NCI-H1930 (cell line): Measurements from ENCODE around the gene MLF2.
"Not testable (repeated sequence)": the region's sequence is repeated elsewhere in the genome, so short reads cannot be mapped to it uniquely, and the experiment has no call there.

ENCODE experiments used
- DNase-seq, 2 experiments: peaks; one replicate each; lab custom pipeline; 2025; lab: John Stamatoyannopoulos, UW

The MLF2 gene

DNA sequence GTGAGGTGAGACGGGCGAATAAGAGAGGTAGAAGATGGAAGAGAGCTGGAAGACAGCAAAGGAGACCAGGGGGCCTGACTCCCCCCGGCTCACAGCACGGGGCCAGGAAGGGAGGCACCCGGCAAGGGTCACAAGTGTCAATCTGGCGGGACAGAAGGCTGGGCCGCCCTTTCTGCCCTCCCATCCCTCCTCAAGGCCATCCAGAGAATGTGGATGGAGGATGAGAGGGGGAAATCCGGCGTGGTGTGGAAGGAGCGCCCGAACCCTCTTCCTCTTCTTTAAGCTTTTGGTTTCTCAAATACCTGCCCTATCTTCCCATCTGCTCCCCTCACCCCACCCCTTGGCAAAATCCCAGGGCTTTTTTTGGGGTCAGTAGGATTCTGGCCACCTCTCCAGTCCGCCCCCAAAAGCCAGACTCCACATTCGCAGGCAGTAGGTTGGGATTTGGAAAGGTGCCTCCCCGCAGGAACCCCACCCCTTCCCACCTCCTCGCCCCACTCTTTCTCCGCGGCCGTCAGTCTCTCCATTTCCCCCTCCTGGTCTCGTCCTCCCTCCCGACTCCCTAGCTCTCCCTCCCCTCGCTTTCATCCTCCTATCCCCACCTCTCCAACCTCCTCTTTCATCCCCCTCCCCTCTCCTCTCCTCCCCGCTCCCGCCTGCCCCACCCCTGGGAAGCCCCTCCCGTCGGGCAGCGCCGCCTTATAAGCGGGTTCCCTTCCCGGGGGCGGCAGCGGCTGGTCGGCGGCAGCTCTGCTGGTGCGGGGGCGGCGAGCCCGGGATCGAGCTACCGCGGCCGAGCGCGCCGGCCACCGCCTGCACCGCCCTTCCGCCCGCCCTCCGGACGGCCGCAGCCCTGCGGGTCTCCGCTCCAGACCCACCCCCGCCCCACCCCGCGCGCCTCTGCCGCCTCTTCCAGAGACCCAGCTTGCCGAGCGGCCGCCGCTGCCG, 13.0 kb upstream of the MLF2 start, which contains the start of gene PTMS:
Gene PTMS (plus strand): TSS at position 730 of the 948 bp plus-strand sequence. CDS start 343 bp downstream, outside the sequence.
- DNase-seq, result peak; percentile 80 to 81

DNA sequence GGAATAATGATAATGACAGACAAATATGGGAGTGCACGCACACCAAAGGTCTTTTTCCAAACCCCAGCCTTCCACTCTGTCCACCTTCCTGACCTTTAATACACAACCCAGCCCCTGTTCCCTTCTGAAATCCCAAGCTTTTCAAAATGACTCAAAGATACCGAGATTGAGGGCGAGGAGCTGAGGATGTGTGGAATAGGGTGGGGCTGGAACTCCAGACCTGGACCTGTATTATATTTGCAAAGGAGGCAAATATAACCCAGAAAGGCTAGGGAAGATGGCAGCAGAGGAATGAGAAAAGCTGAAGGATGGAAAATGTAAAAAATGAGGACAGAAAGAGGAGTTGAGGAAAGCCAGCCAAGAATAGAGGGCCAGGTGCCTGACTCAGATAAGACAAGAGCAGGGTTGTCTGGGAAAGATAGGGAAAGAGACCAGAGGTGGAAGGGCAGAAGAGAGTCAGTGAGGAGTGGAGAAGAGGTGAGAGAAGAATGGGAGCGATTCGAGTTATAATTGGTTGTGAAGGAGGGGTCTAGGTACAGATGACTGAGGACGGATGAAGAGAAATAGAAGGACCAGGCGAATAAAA, 12.2 kb upstream of the MLF2 start:
- DNase-seq, result no peak

DNA sequence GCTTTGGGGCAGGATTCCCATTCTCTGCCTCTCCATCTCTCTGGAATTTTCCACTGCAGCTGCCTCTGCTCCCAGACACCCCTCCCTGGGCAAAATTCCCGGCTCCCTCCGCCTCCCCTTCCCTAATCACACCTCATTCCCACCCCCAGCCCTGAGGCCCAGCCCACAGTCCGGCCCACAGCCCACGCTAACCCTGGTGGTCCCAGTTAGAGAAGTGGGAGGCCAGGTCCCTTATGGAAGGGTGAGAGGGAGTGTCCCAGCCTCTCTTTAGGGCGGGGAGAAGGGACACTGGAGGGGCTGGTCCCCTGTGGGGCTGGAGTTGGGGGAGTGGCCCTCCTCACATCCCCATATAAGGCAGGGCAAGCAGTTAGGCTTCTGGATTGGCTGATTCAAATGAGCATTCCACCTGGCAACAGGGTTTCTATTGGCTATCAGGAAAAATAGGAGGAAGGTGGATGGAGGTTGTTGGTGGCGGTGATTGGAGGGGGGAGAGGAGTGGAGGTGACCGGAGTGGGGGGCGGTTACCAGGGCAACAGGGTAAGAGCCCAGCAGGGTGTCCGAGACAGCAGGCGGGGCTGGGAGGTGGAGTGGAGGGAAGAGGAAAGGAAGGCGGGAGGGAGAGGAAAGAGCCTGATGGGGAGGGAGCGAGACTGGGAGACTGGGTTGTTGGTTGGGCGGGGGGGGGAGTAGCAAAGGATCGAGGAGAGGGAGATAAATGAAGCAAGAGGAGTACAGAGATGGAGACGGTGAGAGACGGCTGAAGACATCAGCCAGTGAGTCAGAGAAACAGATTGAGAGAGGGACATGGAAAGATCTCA, 11.3 kb upstream of the MLF2 start:
- DNase-seq, result peak; percentile 98 to 99

DNA sequence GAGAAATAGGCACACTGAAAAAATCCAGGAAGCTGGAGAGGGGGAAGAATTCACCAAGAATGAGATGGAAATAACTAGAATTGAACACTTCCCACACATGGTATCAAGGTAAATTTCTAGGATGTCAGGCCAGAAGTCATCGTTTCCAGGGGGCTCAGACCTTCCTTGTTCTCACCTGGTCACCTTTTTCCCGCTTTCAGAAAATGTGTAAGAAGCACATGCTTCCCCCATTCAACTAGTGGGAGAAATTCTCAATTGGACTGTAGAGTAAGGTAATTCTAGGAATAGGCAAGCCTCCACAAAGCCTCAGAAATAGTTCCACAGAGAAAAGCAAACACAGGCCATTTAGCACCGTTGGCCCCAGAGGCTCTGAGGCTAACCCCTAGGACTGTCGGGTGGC, 10.4 kb upstream of the MLF2 start:
- DNase-seq, result no peak

DNA sequence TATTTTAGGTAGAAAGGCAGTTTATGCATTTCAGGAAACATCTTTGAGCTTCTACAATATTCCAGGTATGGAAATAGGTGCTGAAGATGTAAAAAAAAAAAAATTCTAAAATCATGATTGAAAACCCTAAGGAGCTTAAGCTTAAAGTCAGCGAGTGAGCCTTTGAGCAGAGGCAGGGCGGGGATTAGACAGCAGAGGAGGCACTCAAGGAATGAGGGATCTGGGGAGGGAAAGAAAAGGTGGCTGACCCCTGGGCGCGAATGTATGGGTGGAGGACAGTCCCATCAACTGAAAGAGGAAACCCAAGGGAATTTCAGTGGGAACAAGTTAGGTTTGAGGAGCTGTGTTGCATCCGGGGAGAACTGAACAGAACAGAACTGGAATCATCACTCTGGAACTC, 6.8 kb upstream of the MLF2 start:
- DNase-seq, result no peak

DNA sequence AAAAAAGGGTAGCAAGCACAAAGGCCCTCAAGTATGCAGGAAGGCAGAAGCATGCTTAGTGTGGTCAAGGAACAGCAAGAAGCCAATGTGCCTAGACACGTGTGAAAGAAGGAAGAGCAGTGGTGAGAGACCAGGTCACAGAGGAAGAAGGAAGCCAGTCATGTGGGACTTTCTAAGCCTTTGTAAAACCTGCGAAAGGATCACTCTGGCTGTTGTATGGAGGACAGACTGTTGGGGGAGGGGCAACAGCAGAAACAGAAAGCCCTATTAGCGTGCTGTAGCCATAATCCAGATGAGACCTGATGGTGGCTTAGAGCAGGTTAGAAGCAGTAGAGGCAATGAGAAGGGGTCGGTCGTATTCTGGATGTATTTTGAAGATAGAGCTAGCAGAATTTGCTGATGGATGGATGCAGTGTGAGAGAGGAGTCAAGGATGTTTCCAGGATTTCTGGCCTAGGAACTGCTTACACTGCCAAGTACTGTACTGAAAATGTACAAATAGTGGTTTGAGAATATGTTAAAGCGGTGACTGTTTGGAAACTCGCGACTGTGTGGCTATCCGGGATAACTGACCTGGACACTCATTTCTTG, 5.7 kb upstream of the MLF2 start:
- DNase-seq, result no peak

DNA sequence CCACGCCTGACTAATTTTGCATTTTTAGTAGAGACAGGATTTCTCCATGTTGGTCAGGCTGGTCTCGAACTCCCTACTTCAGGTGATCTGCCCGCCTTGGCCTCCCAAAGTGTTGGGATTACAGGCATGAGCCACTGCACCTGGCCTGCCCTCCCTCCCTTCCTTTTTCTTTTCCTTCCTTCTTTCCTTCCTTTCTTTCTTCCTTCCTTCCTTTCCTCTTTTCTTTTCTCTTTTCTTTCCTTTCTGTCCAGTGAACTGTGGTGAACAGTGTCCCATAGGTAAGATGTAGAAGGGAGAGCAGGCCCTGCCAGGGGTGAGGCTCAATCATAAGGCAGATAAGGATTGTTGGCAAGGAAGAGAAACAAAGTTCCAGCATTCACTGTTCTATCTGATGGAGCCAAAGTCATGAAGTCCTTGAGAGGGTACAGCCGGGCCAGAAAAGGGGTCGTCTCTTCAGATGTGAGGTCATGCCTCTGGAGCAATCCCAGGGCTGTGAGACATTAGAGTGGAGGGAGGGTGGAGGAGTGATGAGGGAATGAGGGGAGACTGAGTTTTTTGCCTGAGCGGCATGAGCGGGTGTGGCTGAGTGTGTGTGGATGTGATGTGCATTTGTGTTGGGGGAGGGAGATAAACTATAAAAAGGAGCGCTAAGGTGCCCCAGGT, 4.2 kb upstream of the MLF2 start:
- DNase-seq, result no peak

DNA sequence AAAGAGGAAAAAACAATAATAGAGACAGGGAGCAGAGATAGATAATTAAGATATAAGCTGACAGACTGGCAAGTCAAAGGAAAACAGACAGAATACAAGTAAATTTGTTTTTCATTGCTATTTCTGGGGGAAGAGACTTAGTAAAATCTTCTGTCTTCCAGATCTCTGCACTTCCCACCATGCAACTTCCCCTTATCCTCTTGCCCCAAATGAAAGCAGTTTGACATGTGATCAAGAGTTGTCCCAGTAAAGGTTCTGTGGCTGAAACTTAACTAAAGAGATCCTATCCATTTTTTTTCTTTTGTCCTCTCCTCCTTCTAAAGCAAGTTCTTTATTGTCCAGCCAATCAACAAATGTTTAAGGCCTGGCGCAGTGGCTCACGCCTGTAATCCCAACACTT, 1.5 kb upstream of the MLF2 start:
- no peak for DNase-seq

DNA sequence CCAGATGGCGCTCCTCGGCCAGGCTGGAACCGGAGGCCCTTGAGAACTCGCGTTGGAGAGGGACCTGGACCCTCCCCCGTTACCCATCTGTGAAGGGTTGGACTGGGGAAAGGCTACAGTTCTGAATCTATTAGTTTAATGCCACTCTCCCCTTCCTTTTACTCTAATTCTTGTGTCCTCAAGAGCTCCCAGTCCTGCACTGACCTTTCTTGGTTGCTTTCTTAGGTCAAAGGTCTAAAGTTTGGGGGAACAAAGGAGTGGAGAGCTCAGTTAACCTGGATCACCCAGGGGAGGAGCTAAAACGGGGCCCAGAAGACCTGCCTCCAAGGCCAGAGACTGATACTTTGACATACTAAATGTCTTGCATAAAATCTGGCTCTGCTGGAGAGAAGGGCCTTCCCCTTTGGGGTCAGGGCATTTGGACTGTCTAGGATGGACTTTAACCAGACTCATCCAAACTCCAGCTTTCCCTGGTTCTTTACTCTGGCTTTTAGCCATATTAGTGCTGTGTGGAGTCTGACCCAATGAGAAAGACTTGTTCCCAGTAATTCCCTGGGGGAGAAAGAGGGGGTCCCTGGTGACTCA, 923 bp upstream of the MLF2 start:
- DNase-seq, result no peak

DNA sequence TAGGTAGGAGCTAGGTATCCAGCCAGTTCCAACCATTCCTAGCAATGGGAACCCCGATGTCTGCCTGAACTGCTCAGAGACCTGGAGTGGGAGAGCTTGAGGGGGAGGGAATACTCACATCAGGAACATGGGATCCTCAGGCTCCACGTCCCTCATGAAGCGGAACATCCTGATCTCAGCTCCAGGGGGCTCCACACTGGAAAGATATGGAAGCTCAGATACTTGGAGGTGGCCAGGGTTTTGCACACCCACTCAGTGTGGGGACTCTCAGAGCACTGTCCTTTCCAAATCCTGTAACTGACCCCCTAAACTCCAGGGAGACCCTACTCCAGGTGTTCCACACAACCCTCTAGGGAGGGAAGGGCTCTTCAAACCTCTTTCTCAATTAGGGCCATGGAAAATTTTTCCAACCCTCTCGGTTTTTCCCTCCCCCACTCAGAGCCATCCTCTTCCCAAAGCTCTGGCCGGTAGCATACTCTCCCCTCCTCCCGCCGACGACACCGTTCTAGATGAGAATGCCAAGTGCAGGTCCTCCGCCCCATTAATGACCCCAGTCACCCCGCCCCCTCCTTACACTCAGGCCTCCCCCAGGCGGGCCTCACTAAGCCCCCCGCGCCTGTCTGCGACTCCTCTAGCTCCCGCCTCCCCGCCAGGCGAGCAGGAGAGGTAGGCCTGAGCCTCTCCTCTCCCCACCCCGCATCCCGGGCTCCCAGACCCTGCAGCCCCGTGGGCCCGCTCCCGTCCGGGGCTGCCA, 597 bp downstream of the MLF2 start:
- DNase-seq, result peak in 1 of 2 experiments; percentile 26

DNA sequence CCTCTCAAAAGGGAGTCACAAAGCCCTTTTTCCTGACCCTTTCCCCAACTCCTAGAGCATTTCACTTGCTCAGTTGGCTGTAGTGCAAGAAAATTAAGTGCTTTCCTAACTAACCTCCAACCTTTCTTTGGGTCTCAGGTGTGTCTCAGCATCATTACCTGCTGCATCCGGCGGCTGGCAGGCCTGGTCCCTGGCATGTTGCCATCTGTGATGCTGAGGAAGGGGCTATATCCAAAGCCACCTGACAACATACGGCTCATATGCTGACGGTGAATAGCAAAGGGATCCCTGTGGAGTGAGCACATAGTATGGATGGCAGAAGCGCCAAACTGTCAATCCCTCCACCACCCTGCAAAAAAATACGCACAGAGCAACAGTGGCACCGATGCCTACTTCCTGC, 1.2 kb downstream of the MLF2 start:
- DNase-seq, result no peak

DNA sequence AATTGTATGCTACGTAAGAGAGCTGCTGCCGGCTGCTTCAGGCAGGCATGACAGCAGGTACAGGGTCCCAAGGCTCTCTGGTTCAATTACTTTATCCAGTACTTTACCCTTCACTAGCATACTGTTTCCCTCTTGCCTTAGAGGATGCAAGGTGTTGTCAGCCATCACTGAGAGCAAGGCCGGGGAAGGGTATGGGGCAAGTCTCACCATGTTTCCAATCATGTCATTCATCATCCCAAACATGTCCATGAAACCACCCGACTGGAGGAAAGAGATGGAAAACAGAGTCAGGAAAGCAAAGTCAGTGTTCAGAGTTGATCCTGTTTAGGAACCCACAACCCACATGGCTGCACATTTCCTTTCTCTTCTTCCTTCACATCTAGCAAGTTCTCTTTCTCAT, 2.4 kb downstream of the MLF2 start:
- DNase-seq, result no peak

DNA sequence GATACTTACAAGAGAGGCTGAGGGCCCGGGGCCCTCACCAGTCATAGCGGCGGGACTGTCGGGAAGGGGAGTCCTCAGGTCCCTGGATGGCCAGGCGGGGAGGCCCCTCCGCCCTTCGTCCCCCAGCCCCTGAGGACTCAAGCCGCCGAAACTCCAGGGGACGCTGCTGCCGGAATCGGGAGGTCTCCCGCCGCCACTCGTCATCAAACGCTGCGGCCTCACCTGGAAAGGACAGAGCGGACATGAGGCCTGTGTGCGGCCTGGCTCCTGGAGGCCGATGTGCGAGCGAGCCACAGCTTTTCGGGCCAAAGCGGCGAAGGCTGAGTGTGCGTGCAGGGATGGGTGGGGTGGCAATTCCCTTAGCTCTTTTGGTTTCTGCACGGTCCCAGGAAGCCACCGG, 4.2 kb downstream of the MLF2 start:
- DNase-seq, result no peak

DNA sequence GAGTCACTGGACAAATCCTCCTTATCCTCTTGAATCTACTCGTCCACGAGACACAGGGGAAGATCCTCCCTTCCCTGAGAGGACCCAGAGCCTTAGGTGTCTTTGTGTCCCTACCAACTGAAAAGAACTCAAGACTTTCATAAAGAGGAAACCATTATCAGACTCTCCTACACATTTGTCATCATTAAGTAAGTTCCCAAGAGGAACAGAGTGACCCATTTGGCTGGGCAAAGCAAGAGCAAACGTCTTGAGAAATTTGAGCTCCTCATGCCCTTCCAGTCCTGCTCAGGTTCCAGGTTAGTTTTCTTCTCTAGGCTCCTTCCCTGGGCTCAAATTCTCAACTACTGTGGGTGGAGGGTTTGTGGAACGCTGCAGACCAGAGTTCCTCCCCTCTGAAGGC, 5.7 kb downstream of the MLF2 start:
- DNase-seq, result no peak

DNA sequence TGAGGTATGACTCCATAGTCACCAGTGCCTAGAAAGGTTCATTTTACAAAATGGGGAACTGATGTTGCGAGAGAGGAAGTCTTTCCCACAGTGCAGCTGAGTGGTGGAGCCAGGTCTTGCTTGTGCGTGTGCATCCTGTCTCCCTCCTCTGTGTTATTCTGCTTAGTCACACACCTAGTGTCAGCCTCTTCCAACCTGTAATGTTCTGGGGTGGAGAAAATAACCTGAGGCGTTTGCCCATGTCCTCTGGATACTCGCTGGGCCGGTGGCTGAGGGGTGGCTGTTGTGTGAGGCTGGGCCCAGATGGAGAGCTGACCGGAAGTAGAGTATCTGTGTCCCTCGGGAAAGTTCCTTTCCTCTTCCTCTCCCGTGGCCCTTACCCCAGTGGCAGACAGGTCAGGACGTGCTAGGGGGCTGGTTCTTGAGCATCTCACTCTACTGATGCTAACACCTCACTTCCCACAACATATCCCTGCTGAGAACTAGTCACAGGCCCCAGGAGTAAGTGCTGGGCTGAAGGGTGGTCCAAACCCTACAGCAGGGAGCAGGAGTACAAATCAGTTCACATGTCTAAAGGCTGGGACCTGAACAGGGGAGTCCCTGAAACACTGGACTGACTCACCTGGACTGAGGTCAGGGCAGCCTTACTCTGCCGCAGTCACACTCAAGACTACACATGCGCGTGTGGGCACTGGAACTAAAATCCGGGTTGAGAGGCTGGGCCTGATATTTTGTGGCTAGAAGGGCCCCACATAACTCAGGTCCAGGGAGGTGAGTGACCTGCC, 7.0 kb downstream of the MLF2 start:
- DNase-seq, result no peak

DNA sequence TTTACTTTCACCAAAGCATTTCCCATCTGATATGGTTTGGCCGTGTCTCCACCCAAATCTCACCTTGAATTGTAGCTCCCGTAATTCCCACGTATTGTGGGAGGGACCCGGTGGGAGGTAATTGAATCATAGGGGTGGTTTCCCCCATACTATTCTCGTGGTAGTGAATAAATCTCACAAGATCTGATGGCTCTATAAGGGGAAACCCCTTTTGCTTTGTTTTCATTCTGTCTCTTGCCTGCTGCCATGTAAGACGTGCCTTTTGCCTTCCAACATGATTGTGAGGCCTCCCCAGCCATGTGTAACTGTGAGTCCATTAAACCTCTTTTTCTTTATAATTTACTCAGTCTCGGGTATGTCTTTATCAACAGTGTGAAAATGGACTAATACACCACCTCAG, 9.6 kb downstream of the MLF2 start:
- not testable (repeated sequence) for DNase-seq

DNA sequence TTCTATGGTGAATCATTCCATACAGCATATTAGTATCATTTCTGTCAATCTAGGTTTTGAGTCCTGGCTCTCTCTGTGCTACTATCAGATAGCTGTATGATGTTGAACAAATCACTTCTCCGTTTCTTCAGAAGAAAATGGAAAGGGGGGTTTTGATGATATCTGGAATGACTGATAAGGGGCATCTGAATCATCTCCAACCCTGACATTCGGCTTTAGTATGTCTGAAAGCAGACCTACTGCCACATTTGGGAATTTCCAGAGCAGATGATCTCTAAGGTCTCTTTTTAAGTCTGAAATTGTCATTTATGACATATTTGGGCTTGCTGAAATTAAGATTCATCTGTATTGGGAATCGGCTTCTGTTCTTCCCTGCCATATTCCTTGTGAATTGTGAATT, 10.1 kb downstream of the MLF2 start:
- no peak for DNase-seq

DNA sequence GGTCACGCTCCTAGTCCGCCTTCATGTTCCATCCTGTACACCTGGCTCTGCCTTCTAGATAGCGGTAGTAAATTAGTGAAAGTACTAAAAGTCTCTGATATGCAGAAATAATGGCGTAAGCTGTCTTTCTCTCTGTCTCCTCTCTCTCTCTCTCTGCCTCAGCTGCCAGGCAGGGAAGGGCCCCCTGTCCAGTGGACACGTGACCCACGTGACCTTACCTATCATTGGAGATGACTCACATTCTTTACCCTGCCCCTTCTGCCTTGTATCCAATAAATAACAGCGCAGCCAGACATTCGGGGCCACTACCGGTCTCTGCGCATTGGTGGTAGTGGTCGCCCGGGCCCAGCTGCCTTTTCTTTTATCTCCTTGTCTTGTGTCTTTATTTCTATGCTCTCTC, 10.9 kb downstream of the MLF2 start:
- DNase-seq, result not testable (repeated sequence)

DNA sequence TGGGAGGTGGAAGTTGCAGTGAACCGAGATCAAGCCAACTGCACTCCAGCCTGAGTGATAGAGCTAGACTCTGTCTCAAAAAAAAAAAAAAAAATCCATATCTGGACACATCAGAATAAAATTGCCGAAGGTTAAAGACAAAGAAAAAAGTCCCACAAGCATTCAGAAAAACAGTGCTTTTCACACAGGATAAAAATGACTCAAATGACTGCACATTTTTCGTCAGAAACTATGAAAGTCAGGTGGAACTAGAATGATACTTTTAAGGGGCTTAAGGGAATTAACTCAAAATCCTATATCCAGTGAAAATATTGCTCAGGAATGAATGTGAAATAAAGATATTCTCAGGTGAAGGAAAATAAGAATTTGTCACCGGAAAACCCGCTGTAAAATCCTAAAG, 16.2 kb downstream of the MLF2 start:
- no peak for DNase-seq
